ENCODE measurements around the gene LRMDA. TPM values are rescaled to one million over a fixed set of nuclear protein-coding genes. Genes with fewer than 3 reads are reported as not detected.

Gene LRMDA
- total and polyA plus RNA-seq, 2 of the 8 experiments (the other 6 are each of a cell fraction or from before 2014, with no cell fraction given), result 0.86 to 2.8 TPM

GRCh38 chr10:76209135-76209534 is 777.7 kb downstream of the LRMDA start (continued):
- TF ChIP-seq CHD7 (IDR thresholded peaks at IDR 0.05; ENCODE audit: insufficient replicate concordance, low read length) (no peak), CTBP2 (IDR thresholded peaks at IDR 0.05; ENCODE audit: borderline replicate concordance, insufficient read depth, insufficient read length, low read length) (no peak), SIN3A (conservative IDR thresholded peaks at IDR 0.05 in 1 of 2, IDR thresholded peaks at IDR 0.05 in 1 of 2; ENCODE audit: low read depth in 1 of 2, low read length in 2 of 2) (no peak), CHD2 (IDR thresholded peaks at IDR 0.05; ENCODE audit: low read length) (no peak), TAF1 (IDR thresholded peaks at IDR 0.05; ENCODE audit: low read depth, low read length) (no peak), ZNF274 (IDR thresholded peaks at IDR 0.05; ENCODE audit: borderline replicate concordance, extremely low read depth, low read length) (no peak), POLR2A (IDR thresholded peaks at IDR 0.05; ENCODE audit: control extremely low read depth in 1 of 2, low read depth in 2 of 2, low read length in 2 of 2) (no peak), BCL11A (IDR thresholded peaks at IDR 0.05; ENCODE audit: low read depth in 2 of 2, low read length in 2 of 2) (no peak), PHF8 (conservative IDR thresholded peaks at IDR 0.05; ENCODE audit: low read depth, low read length) (no peak), BRCA1 (IDR thresholded peaks at IDR 0.05; ENCODE audit: low read depth, low read length) (no peak), ASH2L (IDR thresholded peaks at IDR 0.05; ENCODE audit: low read length) (no peak), JUND (IDR thresholded peaks at IDR 0.05; ENCODE audit: low read length) (no peak), MAX (IDR thresholded peaks at IDR 0.05) (no peak)
